GM18499 (cell line): ENCODE data around the gene CC2D2A.

Experiments used
- ATAC-seq: cut with Tn5 transposase; IDR thresholded peaks from one replicate; pipeline ENCODE4 v1.9.1; 2021; ENCODE audit warnings: moderate number of reproducible peaks; ENCODE audit not compliant: insufficient read depth, unreplicated experiment

Gene CC2D2A

GRCh38 chr4:15551740-15552446, 82.2 kb downstream of the CC2D2A start:
- ATAC-seq: no peak

- no peak for ATAC-seq
Measured at GRCh38 chr4:15552557-15553362, 83.1 kb downstream of the CC2D2A start.

GRCh38 chr4:15556511-15557092, 86.9 kb downstream of the CC2D2A start:
- ATAC-seq: no peak

GRCh38 chr4:15557786-15558550, 88.3 kb downstream of the CC2D2A start:
- ATAC-seq: no peak

- ATAC-seq: no peak
Measured at GRCh38 chr4:15558561-15558960, 88.9 kb downstream of the CC2D2A start.

GRCh38 chr4:15562114-15562513, 92.4 kb downstream of the CC2D2A start:
- no peak for ATAC-seq

- ATAC-seq: no peak
Measured at GRCh38 chr4:15562623-15563022, 92.9 kb downstream of the CC2D2A start.

GRCh38 chr4:15563871-15564270, 94.2 kb downstream of the CC2D2A start:
- ATAC-seq: no peak

GRCh38 chr4:15568821-15569220, 99.1 kb downstream of the CC2D2A start:
- no peak for ATAC-seq

- no peak for ATAC-seq
Measured at GRCh38 chr4:15569746-15570145, 100.1 kb downstream of the CC2D2A start.

- no peak for ATAC-seq
Measured at GRCh38 chr4:15575966-15576365, 106.3 kb downstream of the CC2D2A start.

GRCh38 chr4:15577508-15577907, 107.8 kb downstream of the CC2D2A start:
- no peak for ATAC-seq

- ATAC-seq: no peak
Measured at GRCh38 chr4:15584785-15585184, 115.1 kb downstream of the CC2D2A start.

GRCh38 chr4:15585331-15585730, 115.6 kb downstream of the CC2D2A start:
- no peak for ATAC-seq

- ATAC-seq: no peak
Measured at GRCh38 chr4:15586066-15586465, 116.4 kb downstream of the CC2D2A start.

- ATAC-seq: no peak
Measured at GRCh38 chr4:15587649-15588048, 118.0 kb downstream of the CC2D2A start.

- no peak for ATAC-seq
Measured at GRCh38 chr4:15592799-15593198, 123.1 kb downstream of the CC2D2A start.

- ATAC-seq: no peak
Measured at GRCh38 chr4:15598644-15599043, 129.0 kb downstream of the CC2D2A start.

- ATAC-seq: no peak
Measured at GRCh38 chr4:15600176-15600575, 130.5 kb downstream of the CC2D2A start.

- ATAC-seq: no peak
Measured at GRCh38 chr4:15601862-15602261, 132.2 kb downstream of the CC2D2A start.

GRCh38 chr4:15605537-15605936, 135.9 kb downstream of the CC2D2A start:
- no peak for ATAC-seq
